EH (cell line): ENCODE measurements around the gene PHF2.
"Not testable (repeated sequence)": the region's sequence is repeated elsewhere in the genome, so short reads cannot be mapped to it uniquely, and the experiment has no call there.

ENCODE experiments used
- DNase-seq: peaks from one replicate; pipeline ENCODE4 v3.0.0-alpha.2; 2015; ENCODE audit warnings: low read depth

The PHF2 gene

GRCh38 chr9:93665637-93666438, 89.5 kb downstream of the PHF2 start:
- no peak for DNase-seq

GRCh38 chr9:93666439-93666784, 90.0 kb downstream of the PHF2 start:
- DNase-seq: not testable (repeated sequence)

- no peak for DNase-seq
Observed at GRCh38 chr9:93667006-93667405, 90.6 kb downstream of the PHF2 start.

GRCh38 chr9:93667627-93668026, 91.2 kb downstream of the PHF2 start:
- DNase-seq: no peak

GRCh38 chr9:93668261-93668871, 92.0 kb downstream of the PHF2 start:
- DNase-seq: no peak

- DNase-seq: peak; percentile 12
Observed at GRCh38 chr9:93669116-93669957, 93.0 kb downstream of the PHF2 start.

- DNase-seq: peak; percentile 14
Observed at GRCh38 chr9:93669958-93670207, 93.5 kb downstream of the PHF2 start.

GRCh38 chr9:93670208-93671019, 94.0 kb downstream of the PHF2 start:
- DNase-seq: peak; percentile 57

- peak; percentile 8 for DNase-seq
Observed at GRCh38 chr9:93671020-93671338, 94.6 kb downstream of the PHF2 start.

- DNase-seq: peak; percentile 23
Observed at GRCh38 chr9:93672330-93673020, 96.1 kb downstream of the PHF2 start.

GRCh38 chr9:93673021-93673838, 96.8 kb downstream of the PHF2 start:
- peak; percentile 46 for DNase-seq

GRCh38 chr9:93673839-93674334, 97.5 kb downstream of the PHF2 start:
- DNase-seq: no peak

- DNase-seq: no peak
Observed at GRCh38 chr9:93674580-93675335, 98.4 kb downstream of the PHF2 start.

- DNase-seq: no peak
Observed at GRCh38 chr9:93675336-93676150, 99.2 kb downstream of the PHF2 start.

GRCh38 chr9:93676310-93677047, 100.1 kb downstream of the PHF2 start:
- DNase-seq: no peak

GRCh38 chr9:93677048-93677571, 100.7 kb downstream of the PHF2 start:
- DNase-seq: no peak

- no peak for DNase-seq
Observed at GRCh38 chr9:93677641-93678136, 101.3 kb downstream of the PHF2 start.
